K562 (cell line): ENCODE data around the gene PRKAA1. TPM values are rescaled to one million over a fixed set of nuclear protein-coding genes. Genes with fewer than 3 reads are reported as not detected.
A peak's percentile ranks its signal among the peaks of the same experiment; 100 is the strongest.

Experiments
- E2F3 ChIP-seq: fragments of 250-450 bp; sonication (Bioruptor Pico); IDR thresholded peaks from 2 replicates; pipeline ENCODE4 v1.4.0; 2020; ENCODE audit warnings: mild to moderate bottlenecking
- ETV5 ChIP-seq: sonication (generic); formaldehyde crosslinking; IDR thresholded peaks from 2 replicates; pipeline ENCODE4 v1.4.0; 2020; ENCODE audit warnings: low read depth, mild to moderate bottlenecking, missing genetic modification reagents
- GABPB2 ChIP-seq: fragments of 250-450 bp; sonication (Bioruptor Pico); conservative IDR thresholded peaks from 2 replicates; pipeline ENCODE4 v1.5.1; 2021; ENCODE audit warnings: mild to moderate bottlenecking
- KLF16 ChIP-seq: IDR thresholded peaks from 2 replicates; pipeline ENCODE4 v1.6.1; 2016; ENCODE audit warnings: antibody characterized with exemption
- NFE2 ChIP-seq: IDR thresholded peaks from 2 replicates; pipeline ENCODE4 v1.6.1; 2014; ENCODE audit warnings: antibody characterized with exemption, low read depth
- NFXL1 ChIP-seq: fragments of 450-650 bp; formaldehyde crosslinking; IDR thresholded peaks from 2 replicates; pipeline ENCODE4 v1.4.0; 2021; ENCODE audit warnings: mild to moderate bottlenecking
- PCBP1 ChIP-seq: fragments of 200-400 bp; formaldehyde crosslinking; IDR thresholded peaks from 2 replicates; pipeline ENCODE4 v1.6.1; 2018; ENCODE audit warnings: mild to moderate bottlenecking, low read depth, low read length; ENCODE audit not compliant: poor library complexity, severe bottlenecking
- POLR2AphosphoS2 ChIP-seq: IDR thresholded peaks from 2 replicates; pipeline ENCODE4 v1.6.1; 2012; ENCODE audit warnings: low read length, improper control_type of control experiment
- RCOR1 ChIP-seq, 2 experiments: IDR thresholded peaks; 2 replicates each; pipeline ENCODE4 v1.6.1; 2012; ENCODE audit warnings: low read depth in 2 of 2, low read length in 2 of 2, borderline replicate concordance in 1 of 2, improper control_type of control experiment in 1 of 2
- TAF1 ChIP-seq: IDR thresholded peaks from 2 replicates; pipeline ENCODE4 v1.6.1; 2011; ENCODE audit warnings: mild to moderate bottlenecking, low read length, moderate library complexity; ENCODE audit not compliant: insufficient read depth, control insufficient read depth, severe bottlenecking; ENCODE audit errors: extremely low read depth
- THRB ChIP-seq: fragments of 450-650 bp; formaldehyde crosslinking; conservative IDR thresholded peaks from 2 replicates; pipeline ENCODE4 v1.4.0; 2022; ENCODE audit warnings: mild to moderate bottlenecking, missing genetic modification characterization
- ZNF512 ChIP-seq: IDR thresholded peaks from 2 replicates; pipeline ENCODE4 v1.6.1; 2016; ENCODE audit warnings: missing genetic modification characterization, missing compliant biosample characterization
- polyA plus RNA-seq, 8 experiments: library from polyadenylated mRNA; depleted of rRNA in 4 of 8; stranded (reverse) in 5 of 8; unstranded in 3 of 8; fragments of >200 nt; fragmentation: Nextera tagmentation in 2 of 8; fragmentation: Illumina TruSeq in 1 of 8; extraction: Ambion mirVana in 2 of 8; extraction: Trizol in 1 of 8; gene quantifications; 2 replicates each; pipeline versions ENCODE4 v1.2.1 to v1.2.3, GENCODE V29; 2011 to 2014; ENCODE audit warnings: inconsistent platforms in 1 of 8, missing spikeins in 1 of 8
- total RNA-seq, 7 experiments: library from RNA; depleted of rRNA in 6 of 7; stranded (reverse); fragments of >200 nt in 6 of 7; fragmentation: Illumina TruSeq in 2 of 7; extraction: Trizol in 2 of 7; gene quantifications; 2 replicates each; pipeline versions ENCODE4 v1.2.1 to v1.2.3, GENCODE V29; 2011 to 2021; ENCODE audit warnings: low replicate concordance in 1 of 7
- TF ChIP-seq, protein P1 (sequence below): fragments of 250-450 bp; sonication (Bioruptor Pico); IDR thresholded peaks from 2 replicates; pipeline ENCODE4 v1.8.0; 2022; ENCODE audit warnings: moderate library complexity, mild to moderate bottlenecking, inconsistent platforms
- TF ChIP-seq, protein P2 (sequence below): fragments of 250-450 bp; sonication (Bioruptor Pico); IDR thresholded peaks from 2 replicates; pipeline ENCODE4 v1.4.0; 2020
- TF ChIP-seq, protein P3 (sequence below): sonication (generic); formaldehyde crosslinking; IDR thresholded peaks from 2 replicates; pipeline ENCODE4 v1.4.0; 2020; ENCODE audit warnings: mild to moderate bottlenecking, missing genetic modification reagents

The PRKAA1 gene
- total and polyA plus RNA-seq, 9 of the 15 experiments (the other 6 are each of a cell fraction or from before 2014, with no cell fraction given), result 24.5 to 84.0 (median 51.4) TPM

DNA sequence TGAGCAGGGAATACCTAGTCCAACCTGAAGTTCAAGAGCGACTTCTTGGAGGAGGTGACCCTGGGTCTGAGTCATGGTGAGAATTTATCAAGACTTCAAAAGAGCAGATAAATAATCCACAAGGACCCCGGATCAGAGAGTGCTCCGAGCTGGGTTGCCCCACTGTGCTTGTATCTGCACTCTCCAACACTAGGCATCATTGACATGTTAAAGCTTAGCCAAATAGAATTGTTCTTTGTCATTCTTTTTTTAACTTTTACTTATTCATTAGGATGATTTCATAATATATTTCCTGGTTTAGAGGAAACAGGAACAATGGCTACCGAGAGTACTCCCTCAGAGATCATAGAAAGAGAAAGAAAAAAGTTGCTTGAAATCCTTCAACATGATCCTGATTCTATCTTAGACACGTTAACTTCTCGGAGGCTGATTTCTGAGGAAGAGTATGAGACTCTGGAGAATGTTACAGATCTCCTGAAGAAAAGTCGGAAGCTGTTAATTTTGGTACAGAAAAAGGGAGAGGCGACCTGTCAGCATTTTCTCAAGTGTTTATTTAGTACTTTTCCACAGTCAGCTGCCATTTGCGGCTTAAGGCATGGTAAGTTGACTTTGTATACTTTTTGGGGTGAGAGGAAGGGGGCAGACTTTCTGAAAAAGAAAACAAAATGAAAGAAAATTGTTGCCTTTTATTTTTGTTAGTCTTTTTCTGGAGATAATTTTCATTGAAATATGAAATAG, 43.1 kb upstream of the PRKAA1 start, which contains the start of gene CARD6 (continued):
- TF ChIP-seq, protein P1, sequence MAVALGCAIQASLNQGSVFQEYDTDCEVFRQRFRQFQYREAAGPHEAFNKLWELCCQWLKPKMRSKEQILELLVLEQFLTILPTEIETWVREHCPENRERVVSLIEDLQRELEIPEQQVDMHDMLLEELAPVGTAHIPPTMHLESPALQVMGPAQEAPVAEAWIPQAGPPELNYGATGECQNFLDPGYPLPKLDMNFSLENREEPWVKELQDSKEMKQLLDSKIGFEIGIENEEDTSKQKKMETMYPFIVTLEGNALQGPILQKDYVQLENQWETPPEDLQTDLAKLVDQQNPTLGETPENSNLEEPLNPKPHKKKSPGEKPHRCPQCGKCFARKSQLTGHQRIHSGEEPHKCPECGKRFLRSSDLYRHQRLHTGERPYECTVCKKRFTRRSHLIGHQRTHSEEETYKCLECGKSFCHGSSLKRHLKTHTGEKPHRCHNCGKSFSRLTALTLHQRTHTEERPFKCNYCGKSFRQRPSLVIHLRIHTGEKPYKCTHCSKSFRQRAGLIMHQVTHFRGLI, result no peak
- TF ChIP-seq, protein P2, sequence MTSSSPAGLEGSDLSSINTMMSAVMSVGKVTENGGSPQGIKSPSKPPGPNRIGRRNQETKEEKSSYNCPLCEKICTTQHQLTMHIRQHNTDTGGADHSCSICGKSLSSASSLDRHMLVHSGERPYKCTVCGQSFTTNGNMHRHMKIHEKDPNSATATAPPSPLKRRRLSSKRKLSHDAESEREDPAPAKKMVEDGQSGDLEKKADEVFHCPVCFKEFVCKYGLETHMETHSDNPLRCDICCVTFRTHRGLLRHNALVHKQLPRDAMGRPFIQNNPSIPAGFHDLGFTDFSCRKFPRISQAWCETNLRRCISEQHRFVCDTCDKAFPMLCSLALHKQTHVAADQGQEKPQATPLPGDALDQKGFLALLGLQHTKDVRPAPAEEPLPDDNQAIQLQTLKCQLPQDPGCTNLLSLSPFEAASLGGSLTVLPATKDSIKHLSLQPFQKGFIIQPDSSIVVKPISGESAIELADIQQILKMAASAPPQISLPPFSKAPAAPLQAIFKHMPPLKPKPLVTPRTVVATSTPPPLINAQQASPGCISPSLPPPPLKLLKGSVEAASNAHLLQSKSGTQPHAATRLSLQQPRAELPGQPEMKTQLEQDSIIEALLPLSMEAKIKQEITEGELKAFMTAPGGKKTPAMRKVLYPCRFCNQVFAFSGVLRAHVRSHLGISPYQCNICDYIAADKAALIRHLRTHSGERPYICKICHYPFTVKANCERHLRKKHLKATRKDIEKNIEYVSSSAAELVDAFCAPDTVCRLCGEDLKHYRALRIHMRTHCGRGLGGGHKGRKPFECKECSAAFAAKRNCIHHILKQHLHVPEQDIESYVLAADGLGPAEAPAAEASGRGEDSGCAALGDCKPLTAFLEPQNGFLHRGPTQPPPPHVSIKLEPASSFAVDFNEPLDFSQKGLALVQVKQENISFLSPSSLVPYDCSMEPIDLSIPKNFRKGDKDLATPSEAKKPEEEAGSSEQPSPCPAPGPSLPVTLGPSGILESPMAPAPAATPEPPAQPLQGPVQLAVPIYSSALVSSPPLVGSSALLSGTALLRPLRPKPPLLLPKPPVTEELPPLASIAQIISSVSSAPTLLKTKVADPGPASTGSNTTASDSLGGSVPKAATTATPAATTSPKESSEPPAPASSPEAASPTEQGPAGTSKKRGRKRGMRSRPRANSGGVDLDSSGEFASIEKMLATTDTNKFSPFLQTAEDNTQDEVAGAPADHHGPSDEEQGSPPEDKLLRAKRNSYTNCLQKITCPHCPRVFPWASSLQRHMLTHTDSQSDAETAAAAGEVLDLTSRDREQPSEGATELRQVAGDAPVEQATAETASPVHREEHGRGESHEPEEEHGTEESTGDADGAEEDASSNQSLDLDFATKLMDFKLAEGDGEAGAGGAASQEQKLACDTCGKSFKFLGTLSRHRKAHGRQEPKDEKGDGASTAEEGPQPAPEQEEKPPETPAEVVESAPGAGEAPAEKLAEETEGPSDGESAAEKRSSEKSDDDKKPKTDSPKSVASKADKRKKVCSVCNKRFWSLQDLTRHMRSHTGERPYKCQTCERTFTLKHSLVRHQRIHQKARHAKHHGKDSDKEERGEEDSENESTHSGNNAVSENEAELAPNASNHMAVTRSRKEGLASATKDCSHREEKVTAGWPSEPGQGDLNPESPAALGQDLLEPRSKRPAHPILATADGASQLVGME (CRISPR knock-in tag), result no peak
- peak; percentile 32; the same call in 1 of the 2 replicates for TF ChIP-seq ZNF512 (tag)
- 0 out of 4 replicates have a peak, but pooled peaks of 1 of the 2 experiments have one; percentile 3 for TF ChIP-seq RCOR1 (IDR thresholded peaks at IDR 0.05; ENCODE audit: borderline replicate concordance in 1 of 2, low read depth in 2 of 2, low read length in 2 of 2)
- TF ChIP-seq GABPB2 (CRISPR knock-in tag), result no peak
- no peak for TF ChIP-seq ETV5 (CRISPR knock-in tag)
- TF ChIP-seq NFXL1 (CRISPR knock-in tag), result no peak
- TF ChIP-seq THRB, result no peak
- TF ChIP-seq PCBP1, result no peak
- TF ChIP-seq, protein P3, sequence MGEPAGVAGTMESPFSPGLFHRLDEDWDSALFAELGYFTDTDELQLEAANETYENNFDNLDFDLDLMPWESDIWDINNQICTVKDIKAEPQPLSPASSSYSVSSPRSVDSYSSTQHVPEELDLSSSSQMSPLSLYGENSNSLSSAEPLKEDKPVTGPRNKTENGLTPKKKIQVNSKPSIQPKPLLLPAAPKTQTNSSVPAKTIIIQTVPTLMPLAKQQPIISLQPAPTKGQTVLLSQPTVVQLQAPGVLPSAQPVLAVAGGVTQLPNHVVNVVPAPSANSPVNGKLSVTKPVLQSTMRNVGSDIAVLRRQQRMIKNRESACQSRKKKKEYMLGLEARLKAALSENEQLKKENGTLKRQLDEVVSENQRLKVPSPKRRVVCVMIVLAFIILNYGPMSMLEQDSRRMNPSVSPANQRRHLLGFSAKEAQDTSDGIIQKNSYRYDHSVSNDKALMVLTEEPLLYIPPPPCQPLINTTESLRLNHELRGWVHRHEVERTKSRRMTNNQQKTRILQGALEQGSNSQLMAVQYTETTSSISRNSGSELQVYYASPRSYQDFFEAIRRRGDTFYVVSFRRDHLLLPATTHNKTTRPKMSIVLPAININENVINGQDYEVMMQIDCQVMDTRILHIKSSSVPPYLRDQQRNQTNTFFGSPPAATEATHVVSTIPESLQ (CRISPR knock-in tag), result no peak
- TF ChIP-seq NFE2, result peak; percentile 62
- TF ChIP-seq KLF16, result no peak
- TF ChIP-seq POLR2AphosphoS2, result no peak
- TF ChIP-seq E2F3 (CRISPR knock-in tag), result no peak
- no peak for TF ChIP-seq TAF1
